Activated CD8-positive, alpha-beta T cell treated with anti-CD3 and anti-CD28 coated beads for 36 hours (primary cell): Measurements from ENCODE around the gene RTBDN. TPM values are rescaled to one million over a fixed set of nuclear protein-coding genes. Genes with fewer than 3 reads are reported as not detected.
"Not testable (repeated sequence)": the region's sequence is repeated elsewhere in the genome, so short reads cannot be mapped to it uniquely, and the experiment has no call there.

Experiments
- ATAC-seq: fragments of 200-7000 bp; cut with Tn5 transposase; one replicate; pipeline ENCODE4 v1.10.0; 2021; ENCODE audit warnings: mild to moderate bottlenecking, moderate library complexity
- CTCF ChIA-PET: fragments of 350-600 bp; sonication (Branson Sonifier 250); formaldehyde crosslinking; loops from one replicate; lab custom pipeline; 2021; ENCODE audit warnings: antibody characterized with exemption; lab: Charles Lee
- POLR2A ChIA-PET: fragments of 350-600 bp; sonication (Branson Sonifier 250); formaldehyde crosslinking; loops from one replicate; lab custom pipeline; 2021; ENCODE audit warnings: antibody characterized with exemption; lab: Charles Lee
- DNase-seq: peaks from one replicate; pipeline ENCODE4 v3.0.0-alpha.2; 2020
- H3K27ac Mint-ChIP-seq: one replicate; pipeline ENCODE4 v1.8.0; 2021; ENCODE audit warnings: mild to moderate bottlenecking, mixed read lengths
- H3K27me3 Mint-ChIP-seq: one replicate; pipeline ENCODE4 v1.8.0; 2021; ENCODE audit warnings: mixed read lengths
- H3K36me3 Mint-ChIP-seq: one replicate; pipeline ENCODE4 v1.8.0; 2021; ENCODE audit warnings: low read depth, mixed read lengths
- H3K4me1 Mint-ChIP-seq: one replicate; pipeline ENCODE4 v1.8.0; 2021; ENCODE audit warnings: low read depth, mixed read lengths
- H3K4me3 Mint-ChIP-seq: one replicate; pipeline ENCODE4 v1.8.0; 2021; ENCODE audit warnings: mild to moderate bottlenecking, moderate library complexity, mixed read lengths
- H3K9me3 Mint-ChIP-seq: one replicate; pipeline ENCODE4 v1.8.0; 2021; ENCODE audit warnings: mixed read lengths
- CTCF ChIP-seq: fragments of 200-600 bp; IDR thresholded peaks from one replicate; pipeline ENCODE4 v1.8.0; 2022; ENCODE audit warnings: antibody characterized with exemption, mild to moderate bottlenecking
- intact Hi-C: fragments of 100-400 bp; cut with micrococcal nuclease; formaldehyde crosslinking; loops from one replicate; pipeline ENCODE4 v1.10.0; 2022
- total RNA-seq, 2 experiments: library from RNA; stranded (reverse); gene quantifications; one replicate each; pipeline ENCODE4 v1.2.3, GENCODE V29; 2021

RTBDN gene
- total RNA-seq, 2 experiments from 2014 or later, result not detected

DNA sequence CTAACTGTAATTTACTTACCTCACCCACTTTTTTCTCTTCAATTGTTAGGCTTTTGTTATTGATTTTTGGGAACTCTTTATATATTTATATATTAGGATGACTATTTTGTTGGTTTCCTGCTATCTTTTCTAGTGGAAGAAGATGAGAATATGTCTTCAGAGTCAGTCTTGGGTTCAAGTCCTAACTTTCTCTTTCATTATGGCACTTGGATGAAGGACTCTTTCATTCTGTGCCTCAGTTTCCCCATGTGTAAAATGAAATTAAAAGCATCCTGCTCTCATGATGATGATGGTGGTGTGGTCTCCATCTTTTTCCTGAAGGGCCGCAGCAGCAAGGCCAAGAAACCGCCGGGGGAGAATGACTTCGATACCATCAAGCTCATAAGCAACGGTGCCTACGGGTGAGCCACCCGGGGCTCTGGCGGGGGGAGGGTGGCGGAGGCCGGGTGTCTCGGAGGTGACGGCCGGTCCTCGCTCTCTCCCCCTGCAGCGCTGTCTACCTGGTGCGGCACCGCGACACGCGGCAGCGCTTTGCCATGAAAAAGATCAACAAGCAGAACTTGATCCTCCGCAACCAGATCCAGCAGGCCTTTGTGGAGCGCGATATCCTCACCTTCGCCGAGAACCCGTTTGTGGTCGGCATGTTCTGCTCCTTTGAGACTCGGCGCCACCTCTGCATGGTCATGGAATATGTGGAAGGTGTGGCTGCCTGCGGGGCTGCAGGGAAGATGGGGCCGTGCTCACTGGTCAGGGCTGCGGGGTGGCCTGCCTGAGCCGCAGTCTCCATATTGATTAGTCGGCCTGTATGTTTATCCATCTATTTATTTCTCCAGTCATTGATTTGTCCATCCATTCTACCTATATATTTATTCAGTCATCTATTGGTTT is 23.9 kb upstream of the RTBDN start:
- ChIA-PET POLR2A (no interaction called here), CTCF (interaction anchor here (1.5 to 2.5 kb wide), 3 partner anchors 11 to 107 kb away, joined by 5 to 14 read pairs (median 7); no protein-coding TSS in a partner anchor)
- H3K9me3 Mint-ChIP-seq, result peaks cover 5% of the 10 kb centered on the region
- no peaks in the 10 kb centered on the region for H3K27me3 Mint-ChIP-seq
- H3K27ac Mint-ChIP-seq, result no peak overlapping the region
- no peaks in the 10 kb centered on the region for H3K36me3 Mint-ChIP-seq
- H3K4me1 Mint-ChIP-seq, result no peaks in the 10 kb centered on the region
- no peak for ATAC-seq
- no peak for DNase-seq
- TF ChIP-seq CTCF, result no peak
- H3K4me3 Mint-ChIP-seq, result no peak overlapping the region
- intact Hi-C loops, result no loop called here

- Mint-ChIP-seq H3K27ac (no peak overlapping the region), H3K27me3 (no peaks in the 10 kb centered on the region), H3K4me1 (no peaks in the 10 kb centered on the region), H3K36me3 (no peaks in the 10 kb centered on the region), H3K4me3 (no peak overlapping the region), H3K9me3 (peaks cover 5% of the 10 kb centered on the region)
- DNase-seq (no peak), ATAC-seq (no peak)
- intact Hi-C loops, result no loop called here
- no peak for TF ChIP-seq CTCF
- ChIA-PET POLR2A (interaction anchor here (0.6 kb wide), 1 partner anchor 41 kb away, joined by 3 read pairs; no protein-coding TSS in a partner anchor), CTCF (interaction anchor here (1.5 kb wide), 1 partner anchor 109 kb away, joined by 7 read pairs; no protein-coding TSS in a partner anchor)
Measured at GRCh38 chr19:12856653-12857052, 22.3 kb upstream of the RTBDN start.

DNA sequence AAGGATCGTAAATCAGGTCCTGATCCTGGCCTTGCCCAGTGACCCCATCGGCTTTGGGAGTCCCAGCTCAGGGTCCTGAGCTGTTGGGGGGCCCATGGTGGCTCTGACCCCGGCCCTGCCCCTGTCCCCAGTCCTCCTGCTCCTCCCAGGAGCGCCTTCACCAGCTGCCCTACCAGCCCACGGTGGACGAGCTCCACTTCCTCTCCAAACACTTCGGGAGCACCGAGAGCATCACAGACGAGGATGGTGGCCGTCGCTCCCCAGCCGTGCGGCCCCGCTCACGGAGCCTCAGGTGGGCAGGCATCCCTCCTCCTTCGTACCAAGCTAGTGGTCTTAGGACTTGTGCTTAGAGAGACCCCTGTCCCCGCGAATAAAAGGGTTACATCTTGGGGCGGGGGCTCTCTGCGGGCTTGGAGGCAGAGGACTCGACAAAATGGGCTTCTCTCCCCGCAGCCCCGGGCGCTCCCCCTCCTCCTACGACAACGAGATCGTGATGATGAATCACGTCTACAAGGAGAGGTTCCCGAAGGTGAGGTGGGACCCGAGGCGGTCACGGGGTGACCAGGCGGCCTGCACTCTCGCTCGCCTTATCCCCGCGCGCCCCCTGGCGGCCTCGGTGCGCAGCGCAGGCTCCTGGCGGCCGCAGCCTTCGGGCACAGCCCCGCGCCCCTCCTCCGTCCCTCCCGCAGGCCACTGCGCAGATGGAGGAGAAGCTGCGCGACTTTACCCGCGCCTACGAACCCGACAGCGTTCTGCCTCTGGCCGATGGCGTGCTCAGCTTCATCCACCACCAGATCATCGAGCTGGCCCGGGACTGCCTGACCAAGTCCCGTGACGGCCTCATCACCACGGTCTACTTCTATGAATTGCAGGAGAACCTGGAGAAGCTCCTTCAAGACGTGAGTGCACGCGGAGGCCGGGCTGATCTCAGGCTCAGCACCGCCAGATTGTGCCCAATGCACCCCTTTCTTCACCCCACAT is 13.1 kb upstream of the RTBDN start:
- Mint-ChIP-seq H3K9me3 (no peaks in the 10 kb centered on the region), H3K27ac (peak overlapping the region; percentile 63), H3K27me3 (peaks cover 25% of the 10 kb centered on the region), H3K36me3 (no peaks in the 10 kb centered on the region), H3K4me1 (peaks cover 3% of the 10 kb centered on the region), H3K4me3 (peak overlapping the region; percentile 67)
- ATAC-seq, result peak; percentile 99
- intact Hi-C loops, result loop anchor here (5.0 kb wide), 1 partner anchor 85 kb away; no protein-coding TSS in a partner anchor
- TF ChIP-seq CTCF, result peak; percentile 100
- ChIA-PET CTCF (interaction anchor here (0.6 to 6.7 kb wide), 62 partner anchors 10 to 309 kb away, joined by 3 to 118 read pairs (median 5); partner anchors contain the start of genes DNASE2, GCDH, JUNB and MAN2B1), POLR2A (interaction anchor here (0.6 to 1.7 kb wide), 7 partner anchors 14 to 936 kb away, joined by 3 to 7 read pairs (median 3); partner anchors contain the start of genes FBXW9, JUNB, PRDX2 and RNASEH2A)
- DNase-seq, result peak; percentile 91

DNA sequence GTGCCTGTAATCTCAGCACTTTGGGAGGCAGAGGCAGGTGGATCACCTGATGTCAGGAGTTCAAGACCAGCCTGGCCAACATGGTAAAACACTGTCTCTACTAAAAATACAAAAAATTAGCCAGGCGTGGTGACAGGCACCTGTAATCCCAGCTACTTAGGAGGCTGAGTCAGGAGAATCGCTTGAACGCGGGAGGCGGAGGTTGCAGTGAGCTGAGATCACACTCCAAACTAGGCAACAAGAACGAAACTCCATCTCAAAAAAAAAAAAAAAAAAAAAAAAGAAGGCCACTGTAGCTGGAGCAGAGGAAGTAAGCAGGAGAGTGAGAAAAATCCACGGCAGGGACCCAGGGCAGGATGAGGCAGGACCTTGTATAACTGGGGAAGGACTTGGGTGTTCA is 12.2 kb upstream of the RTBDN start:
- Mint-ChIP-seq H3K4me3 (peak overlapping the region; percentile 67), H3K27me3 (peaks cover 30% of the 10 kb centered on the region)
- H3K36me3 Mint-ChIP-seq, DNase-seq, ATAC-seq, H3K9me3 Mint-ChIP-seq, H3K27ac Mint-ChIP-seq, H3K4me1 Mint-ChIP-seq: not testable (repeated sequence)
- ChIA-PET CTCF (interaction anchor here (0.6 to 6.7 kb wide), 39 partner anchors 9 to 308 kb away, joined by 3 to 118 read pairs (median 10); partner anchors contain the start of genes GCDH, JUNB, MAN2B1 and RNASEH2A), POLR2A (interaction anchor here (0.9 to 1.7 kb wide), 3 partner anchors 45 to 90 kb away, joined by 3 to 7 read pairs (median 4); partner anchors contain the start of genes JUNB, PRDX2 and THSD8)
- intact Hi-C loops, result loop anchor here (5.0 kb wide), 1 partner anchor 84 kb away; no protein-coding TSS in a partner anchor
